GM18909 (cell line): ENCODE measurements around the gene TPSD1.
"Not testable (repeated sequence)": the region's sequence is repeated elsewhere in the genome, so short reads cannot be mapped to it uniquely, and the experiment has no call there.

Experiments used
- ATAC-seq: cut with Tn5 transposase; IDR thresholded peaks from one replicate; pipeline ENCODE4 v1.9.1; 2021; ENCODE audit warnings: mild to moderate bottlenecking; ENCODE audit not compliant: unreplicated experiment, poor library complexity

The TPSD1 gene

DNA sequence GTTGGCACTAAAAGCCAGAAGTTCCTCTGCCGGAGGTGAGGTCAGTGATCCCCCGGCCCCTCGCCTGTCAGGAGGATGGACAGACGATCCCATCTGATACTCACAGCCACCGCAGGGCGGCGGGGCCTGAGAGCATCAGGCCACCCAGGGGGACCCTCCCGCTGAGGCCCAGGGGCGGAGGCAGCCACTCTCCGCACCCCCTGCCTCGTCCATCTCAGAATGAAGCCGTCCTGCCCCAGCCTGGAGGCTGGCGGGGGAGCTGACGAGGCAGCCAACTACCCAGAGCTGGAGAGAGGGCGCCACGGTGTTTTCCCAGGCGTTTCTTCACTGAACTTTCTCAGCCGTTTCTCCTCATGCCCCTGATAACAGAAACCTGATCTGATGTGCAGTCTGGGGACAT, 22.6 kb downstream of the TPSD1 start:
- no peak for ATAC-seq

DNA sequence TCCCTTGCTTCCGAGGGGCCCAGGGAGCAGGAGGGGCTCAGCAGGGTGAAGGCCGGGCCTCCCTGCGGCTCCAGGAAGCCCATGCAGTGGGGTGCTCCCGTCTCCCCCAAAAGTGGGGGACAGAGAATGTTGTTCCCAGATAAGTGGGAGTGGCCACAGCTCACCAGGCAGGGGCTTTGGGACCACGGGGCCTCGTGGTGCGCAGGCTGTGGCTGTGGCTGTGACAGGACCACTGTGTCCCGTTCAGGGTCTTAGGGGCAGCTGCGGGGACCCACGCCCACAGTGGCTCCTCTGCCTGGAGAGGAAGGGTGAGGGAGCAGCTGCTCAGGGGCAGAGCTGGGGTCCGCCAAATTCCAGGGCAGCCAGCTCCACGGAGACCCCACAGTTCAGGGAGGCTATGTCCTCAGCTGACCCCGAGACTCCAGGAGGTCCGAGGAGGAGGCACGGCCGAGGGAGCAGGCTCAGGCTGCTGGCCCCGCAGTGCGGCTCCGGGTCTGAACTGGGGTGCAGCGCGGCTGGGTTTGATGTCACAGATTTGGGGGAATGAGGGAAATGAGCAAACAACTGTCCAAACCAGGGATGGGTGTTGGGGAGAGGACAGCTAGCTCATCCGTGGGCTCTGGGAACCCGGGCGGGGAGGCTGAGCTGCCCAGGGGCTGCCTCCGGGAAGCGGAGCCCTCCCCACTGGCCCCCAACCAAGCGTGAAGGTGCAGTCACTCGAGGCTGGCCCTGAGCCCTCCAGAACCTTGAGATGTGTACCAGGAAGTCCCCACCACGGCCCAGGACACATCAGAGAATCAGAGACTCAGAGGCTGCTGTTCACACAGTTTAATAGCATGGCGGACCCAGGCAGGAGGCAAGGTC, 23.4 kb downstream of the TPSD1 start:
- ATAC-seq = no peak

GRCh38 chr16:1279945-1280589, 24.2 kb downstream of the TPSD1 start:
- ATAC-seq = no peak

- ATAC-seq = no peak
These were observed 24.9 kb downstream of the TPSD1 start for GRCh38 chr16:1280783-1281182.

- ATAC-seq = no peak
These were observed 25.6 kb downstream of the TPSD1 start for GRCh38 chr16:1281517-1281916.

DNA sequence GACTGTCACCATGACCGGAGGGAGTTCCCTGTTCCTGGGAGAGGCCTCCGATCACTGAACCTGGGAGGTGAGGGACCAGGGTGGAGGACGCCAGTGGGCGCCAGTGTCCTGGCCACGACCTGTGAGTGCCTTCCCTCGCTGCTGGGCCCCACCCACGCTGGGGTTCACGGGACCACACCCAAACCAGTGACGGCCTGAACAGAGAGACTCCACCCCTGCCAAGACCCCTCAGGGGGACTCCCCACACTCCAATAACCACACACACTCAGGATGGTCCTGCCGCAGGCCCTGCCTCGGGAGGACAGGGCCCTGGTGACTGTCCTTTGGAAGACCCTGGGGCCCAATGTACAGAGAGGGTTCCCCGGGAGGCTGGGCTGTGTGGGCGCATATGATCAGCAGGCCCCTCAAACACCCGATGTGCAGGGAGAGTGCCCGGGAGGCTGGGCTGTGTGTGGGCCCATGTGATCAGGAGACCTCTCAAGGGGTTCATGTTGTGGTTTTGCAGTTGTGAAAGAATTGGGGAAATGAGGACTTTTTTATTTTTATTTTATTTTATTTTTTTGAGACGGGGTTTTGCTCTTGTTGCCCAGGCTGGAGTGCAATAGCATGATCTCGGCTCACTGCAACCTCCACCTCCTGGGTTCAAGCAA, 26.6 kb downstream of the TPSD1 start:
- no peak for ATAC-seq

- ATAC-seq = no peak
These were observed 27.4 kb downstream of the TPSD1 start for GRCh38 chr16:1283296-1283695.

GRCh38 chr16:1283996-1284616, 28.2 kb downstream of the TPSD1 start:
- ATAC-seq = no peak

DNA sequence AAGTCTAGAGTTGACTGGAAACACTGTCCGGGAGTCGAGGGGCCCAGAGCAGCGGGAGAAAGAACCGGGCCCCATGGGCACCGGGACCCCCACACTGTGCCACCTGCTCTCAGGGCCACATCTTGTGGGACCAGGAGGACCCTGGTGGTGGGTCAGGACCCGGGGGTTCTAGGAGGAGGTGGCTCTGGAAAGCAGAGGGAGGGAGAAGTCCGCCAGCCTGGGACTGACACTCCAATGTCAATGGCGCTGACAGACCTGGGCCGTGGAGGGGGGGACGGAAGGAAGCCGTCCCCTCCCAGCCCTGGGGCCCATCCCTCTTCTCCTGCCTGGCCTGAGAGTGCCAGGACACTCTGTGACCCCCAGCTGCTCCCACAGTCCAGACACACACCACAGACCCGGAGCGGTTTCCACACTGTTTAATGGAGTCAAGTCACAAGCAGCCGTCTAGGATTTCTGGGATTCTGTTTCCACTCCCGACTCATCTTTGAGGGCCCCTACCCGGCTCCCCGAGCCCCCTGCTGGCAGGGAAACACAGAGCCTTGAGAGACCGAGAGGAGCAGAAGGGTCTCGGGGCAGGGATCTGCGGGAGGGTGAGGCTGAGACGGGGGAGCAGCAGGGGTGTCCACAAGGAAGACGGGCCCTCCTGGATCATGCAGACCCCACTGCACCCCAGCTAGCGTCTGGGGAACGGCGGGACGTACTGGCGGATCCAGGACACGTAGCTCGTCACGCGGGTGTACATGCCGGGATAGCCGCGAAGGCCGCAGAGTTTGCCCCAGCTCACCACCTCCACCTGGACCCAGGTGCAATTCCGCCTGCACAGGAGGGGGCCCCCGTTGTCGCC, 30.0 kb downstream of the TPSD1 start:
- no peak for ATAC-seq

DNA sequence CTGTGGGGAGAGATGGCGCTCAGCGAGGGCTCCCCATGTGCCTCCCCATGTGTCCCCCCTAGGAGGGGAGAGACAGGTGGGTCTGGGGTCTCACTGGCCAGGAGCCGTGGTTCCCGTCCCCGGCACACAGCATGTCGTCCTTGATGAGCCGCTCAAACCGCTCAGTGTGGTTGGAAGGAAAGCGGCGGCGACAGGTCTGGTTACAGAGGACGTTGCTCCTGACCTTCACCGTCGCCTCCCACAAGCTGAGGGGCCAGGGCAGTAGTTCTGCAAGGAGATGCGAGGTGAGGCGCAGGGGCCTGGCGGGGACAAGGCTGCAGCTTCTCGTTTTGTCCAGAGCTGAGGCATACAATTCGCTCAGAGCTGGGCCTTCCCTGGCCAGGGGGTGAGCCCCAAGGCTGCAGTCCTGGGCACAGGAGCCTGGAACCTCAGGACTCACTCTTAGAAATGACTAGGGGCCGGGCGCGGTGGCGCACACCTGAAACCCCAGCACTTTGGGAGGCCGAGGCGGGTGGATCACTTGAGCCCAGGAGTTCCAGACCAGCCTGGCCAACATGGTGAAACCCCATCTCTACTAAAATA, 30.7 kb downstream of the TPSD1 start:
- no peak for ATAC-seq

DNA sequence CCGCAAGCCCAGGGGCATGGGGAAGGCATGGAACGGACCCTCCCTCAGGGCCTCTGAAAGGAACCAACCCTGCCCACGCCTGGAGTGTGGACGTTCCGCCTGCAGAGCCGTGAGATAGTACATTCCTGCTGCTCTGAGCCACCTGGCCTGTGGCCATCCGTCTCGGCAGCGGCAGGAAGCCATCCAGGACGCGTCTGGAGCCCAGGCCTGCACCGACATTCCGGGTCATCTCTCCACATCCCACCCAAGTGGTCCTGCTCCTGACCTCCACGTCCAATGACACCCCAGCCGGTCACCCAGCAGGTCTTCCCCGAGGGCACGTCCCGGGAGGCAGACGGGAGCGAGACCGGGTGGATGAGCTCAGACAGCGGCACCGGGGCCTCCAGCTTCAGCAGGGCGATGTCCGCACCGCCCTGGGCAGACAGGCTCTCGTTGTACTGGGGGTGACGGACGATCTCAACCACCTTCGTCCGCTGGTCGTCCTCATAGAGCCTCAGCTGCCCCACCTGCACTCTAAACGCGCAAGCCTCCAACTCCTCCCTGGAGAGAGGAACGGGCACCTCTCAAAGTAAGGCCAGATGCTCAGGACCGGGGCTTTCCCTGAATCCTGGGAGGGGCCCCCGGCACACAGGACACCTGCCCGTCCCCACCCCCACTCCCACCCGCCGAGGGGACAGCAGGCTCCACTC, 32.3 kb downstream of the TPSD1 start:
- no peak for ATAC-seq

GRCh38 chr16:1288813-1289476, 33.1 kb downstream of the TPSD1 start:
- no peak for ATAC-seq

DNA sequence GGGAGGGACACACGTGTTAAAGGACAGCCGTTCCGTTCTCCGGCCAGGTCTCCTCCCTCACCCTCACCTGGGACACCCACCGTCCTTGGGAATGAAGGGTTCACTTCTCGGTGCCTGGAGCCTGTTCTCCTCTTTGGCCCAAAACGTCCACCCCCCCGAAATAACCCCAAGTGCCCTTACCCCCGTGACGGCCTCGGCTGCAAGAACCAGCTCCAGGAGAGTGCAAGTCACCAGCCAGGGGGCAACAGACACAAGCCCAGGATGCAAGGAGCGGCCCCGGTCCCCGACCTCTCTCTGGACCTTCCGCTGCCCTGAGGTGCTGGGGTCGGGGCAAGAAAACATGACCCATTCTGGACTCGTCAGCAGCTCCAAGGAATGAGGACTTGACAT, 33.6 kb downstream of the TPSD1 start:
- ATAC-seq = no peak

DNA sequence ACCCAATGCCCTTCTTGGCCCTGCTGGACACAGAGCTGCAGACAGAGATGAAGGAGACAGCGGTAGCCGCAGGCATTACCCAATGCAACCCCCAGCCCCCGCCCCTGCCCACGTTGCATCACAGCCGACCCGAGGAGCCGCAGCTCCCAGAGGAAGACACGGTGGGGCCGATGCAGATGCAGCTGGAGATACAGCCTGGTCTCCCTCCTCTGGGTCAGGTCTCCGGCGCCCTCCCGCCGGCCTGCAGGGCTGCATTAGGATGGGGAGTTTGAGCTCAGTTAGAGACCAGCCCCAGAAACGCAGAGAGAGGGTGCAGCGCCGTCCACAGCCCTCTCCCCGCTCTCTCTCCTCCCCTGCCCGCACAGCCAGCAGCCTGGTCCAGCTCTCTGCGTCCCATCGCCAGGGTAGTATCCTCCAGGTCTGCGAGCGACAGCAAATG, 34.2 kb downstream of the TPSD1 start:
- ATAC-seq = no peak

DNA sequence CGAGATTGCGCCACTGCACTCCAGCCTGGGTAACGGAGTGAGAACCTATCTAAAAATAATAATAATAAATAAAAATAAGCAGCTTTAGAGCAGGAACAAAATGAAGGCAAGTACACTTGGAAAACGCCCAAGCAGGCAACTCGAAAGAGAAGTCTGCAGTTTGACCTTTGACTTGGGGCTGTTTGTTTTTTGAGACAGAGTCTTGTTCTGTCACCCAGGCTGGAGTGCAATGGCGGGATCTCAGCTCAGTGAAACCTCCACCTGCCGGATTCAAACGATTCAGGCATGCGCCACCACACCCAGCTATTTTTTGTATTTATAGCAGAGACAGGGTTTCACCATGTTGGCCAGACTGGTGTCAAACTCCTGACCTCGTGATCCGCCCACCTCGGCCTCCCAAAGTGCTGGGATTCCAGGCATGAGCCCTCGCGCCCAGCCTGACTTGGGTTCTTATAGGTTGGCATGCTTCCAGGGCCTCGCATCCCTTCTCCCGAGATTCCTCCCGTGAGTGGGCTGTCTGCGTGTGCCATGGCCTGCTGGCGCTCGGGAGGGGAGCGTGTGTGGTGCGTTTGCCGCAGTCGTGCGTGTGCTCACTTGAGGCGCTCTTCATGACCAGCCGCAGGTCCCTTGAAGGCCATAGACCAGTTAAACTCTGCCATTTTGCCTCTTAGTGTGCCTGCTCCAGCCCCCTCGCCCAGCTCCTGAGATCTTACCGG, 35.1 kb downstream of the TPSD1 start:
- no peak for ATAC-seq

DNA sequence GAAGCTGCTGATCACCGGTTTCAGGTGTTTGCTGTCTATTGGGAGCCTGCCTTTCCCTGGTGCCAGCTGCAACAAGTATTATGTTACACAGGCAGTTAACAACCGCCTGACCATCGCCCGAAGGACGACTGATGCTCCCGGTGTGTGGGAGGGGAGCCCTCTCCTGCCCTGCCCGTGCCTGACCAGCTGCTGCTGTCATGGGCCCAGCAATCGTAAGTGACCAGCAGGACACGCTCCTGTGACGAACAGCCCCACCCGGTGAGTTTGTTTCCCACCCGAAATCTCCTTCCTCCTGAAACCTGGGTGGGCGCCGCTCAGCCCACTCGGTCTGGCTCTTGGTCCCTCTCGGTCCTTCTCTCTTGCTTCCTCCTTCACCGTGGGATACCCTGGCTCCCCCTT, 35.7 kb downstream of the TPSD1 start:
- no peak for ATAC-seq

DNA sequence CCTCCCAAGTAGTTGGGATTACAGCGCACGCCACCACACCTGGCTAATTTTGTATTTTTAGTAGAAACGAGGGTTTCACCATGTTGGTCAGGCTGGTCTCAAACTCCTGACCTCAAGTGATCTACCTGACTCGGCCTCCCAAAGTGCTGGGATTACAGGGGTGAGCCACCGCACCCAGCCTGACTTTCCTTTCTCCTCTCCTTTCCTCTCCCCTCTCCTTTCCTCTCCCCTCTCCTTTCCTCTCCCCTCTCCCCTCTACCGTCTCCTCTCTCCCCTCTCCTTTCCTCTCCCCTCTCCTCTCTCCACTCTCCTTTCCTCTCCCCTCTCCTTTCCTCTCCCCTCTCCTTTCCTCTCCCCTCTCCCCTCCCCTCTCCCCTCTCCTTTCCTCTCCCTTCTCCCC, 36.3 kb downstream of the TPSD1 start:
- ATAC-seq = not testable (repeated sequence)

GRCh38 chr16:1292808-1293207, 36.9 kb downstream of the TPSD1 start:
- not testable (repeated sequence) for ATAC-seq
